ENCODE data around the gene CAMKK1. TPM values are rescaled to one million over a fixed set of nuclear protein-coding genes. Genes with fewer than 3 reads are reported as not detected.

Gene CAMKK1
- total RNA-seq, 1 experiment from 2014 or later, result 1.7 TPM

GRCh38 chr17:3919123-3919624 is 26.3 kb upstream of the CAMKK1 start:
- no peaks in the 10 kb centered on the region for H3K9me3 Mint-ChIP-seq (ENCODE audit: low read depth, unreplicated experiment)
- H3K4me1 Mint-ChIP-seq (ENCODE audit: low read depth, unreplicated experiment), result no peaks in the 10 kb centered on the region
- intact Hi-C loops (cut with micrococcal nuclease; ENCODE audit: unreplicated experiment), result loop anchor here (10.0 kb wide), 1 partner anchor 156 kb away; no protein-coding TSS in a partner anchor
- BruUV-seq (replicated peaks), result no TSS peak
- H3K27ac Mint-ChIP-seq (ENCODE audit: unreplicated experiment), result no peak overlapping the region
- DNase-seq, result no peak
- TF ChIP-seq CTCF (IDR thresholded peaks at IDR 0.05; ENCODE audit: unreplicated experiment), result no peak
- no peaks in the 10 kb centered on the region for H3K36me3 Mint-ChIP-seq (ENCODE audit: insufficient read depth, unreplicated experiment)
- H3K27me3 Mint-ChIP-seq (ENCODE audit: unreplicated experiment), result no peaks in the 10 kb centered on the region
- CTCF ChIA-PET, result no interaction called here
- H3K4me3 Mint-ChIP-seq (ENCODE audit: low read depth, unreplicated experiment), result no peak overlapping the region

GRCh38 chr17:3918372-3919122 is 25.7 kb upstream of the CAMKK1 start:
- BruUV-seq (replicated peaks), result no TSS peak
- TF ChIP-seq CTCF (IDR thresholded peaks at IDR 0.05; ENCODE audit: unreplicated experiment), result no peak
- H3K27ac Mint-ChIP-seq (ENCODE audit: unreplicated experiment), result no peak overlapping the region
- H3K4me3 Mint-ChIP-seq (ENCODE audit: low read depth, unreplicated experiment), result no peak overlapping the region
- H3K27me3 Mint-ChIP-seq (ENCODE audit: unreplicated experiment), result no peaks in the 10 kb centered on the region
- intact Hi-C loops (cut with micrococcal nuclease; ENCODE audit: unreplicated experiment), result loop anchor here (10.0 kb wide), 1 partner anchor 156 kb away; no protein-coding TSS in a partner anchor
- no peaks in the 10 kb centered on the region for H3K4me1 Mint-ChIP-seq (ENCODE audit: low read depth, unreplicated experiment)
- H3K36me3 Mint-ChIP-seq (ENCODE audit: insufficient read depth, unreplicated experiment), result no peaks in the 10 kb centered on the region
- CTCF ChIA-PET, result no interaction called here
- H3K9me3 Mint-ChIP-seq (ENCODE audit: low read depth, unreplicated experiment), result no peaks in the 10 kb centered on the region
- DNase-seq, result no peak

- Mint-ChIP-seq H3K9me3 (ENCODE audit: low read depth, unreplicated experiment) (no peaks in the 10 kb centered on the region), H3K4me1 (ENCODE audit: low read depth, unreplicated experiment) (no peaks in the 10 kb centered on the region), H3K27ac (ENCODE audit: unreplicated experiment) (no peak overlapping the region), H3K27me3 (ENCODE audit: unreplicated experiment) (no peaks in the 10 kb centered on the region), H3K4me3 (ENCODE audit: low read depth, unreplicated experiment) (no peak overlapping the region), H3K36me3 (ENCODE audit: insufficient read depth, unreplicated experiment) (no peaks in the 10 kb centered on the region)
- CTCF ChIA-PET, result no interaction called here
- BruUV-seq (replicated peaks), result no TSS peak
- intact Hi-C loops (cut with micrococcal nuclease; ENCODE audit: unreplicated experiment), result loop anchor here (10.0 kb wide), 1 partner anchor 157 kb away; no protein-coding TSS in a partner anchor
- peak; percentile 19 for DNase-seq
- TF ChIP-seq CTCF (IDR thresholded peaks at IDR 0.05; ENCODE audit: unreplicated experiment), result no peak
Observed at GRCh38 chr17:3917391-3917931, 24.6 kb upstream of the CAMKK1 start.

- CTCF ChIA-PET, result interaction anchor here (1.2 kb wide), 1 partner anchor 158 kb away, joined by 3 read pairs; no protein-coding TSS in a partner anchor
- DNase-seq, result no peak
- H3K27ac Mint-ChIP-seq (ENCODE audit: unreplicated experiment), result no peak overlapping the region
- no peak for TF ChIP-seq CTCF (IDR thresholded peaks at IDR 0.05; ENCODE audit: unreplicated experiment)
- no TSS peak for BruUV-seq (replicated peaks)
- no peak overlapping the region for H3K4me3 Mint-ChIP-seq (ENCODE audit: low read depth, unreplicated experiment)
- H3K36me3 Mint-ChIP-seq (ENCODE audit: insufficient read depth, unreplicated experiment), result no peaks in the 10 kb centered on the region
- no peaks in the 10 kb centered on the region for H3K27me3 Mint-ChIP-seq (ENCODE audit: unreplicated experiment)
- H3K4me1 Mint-ChIP-seq (ENCODE audit: low read depth, unreplicated experiment), result no peaks in the 10 kb centered on the region
- H3K9me3 Mint-ChIP-seq (ENCODE audit: low read depth, unreplicated experiment), result no peaks in the 10 kb centered on the region
- intact Hi-C loops (cut with micrococcal nuclease; ENCODE audit: unreplicated experiment), result loop anchor here (10.0 kb wide), 1 partner anchor 158 kb away; no protein-coding TSS in a partner anchor
Observed at GRCh38 chr17:3916825-3917224, 24.0 kb upstream of the CAMKK1 start.
